A549 (cell line): ENCODE data around the gene SERPINA6.

Source experiments
- CEBPB ChIP-seq, 2 experiments: fragments of >200 bp in 1 of 2; sonication (Bioruptor Twin) in 1 of 2; formaldehyde crosslinking in 1 of 2; IDR thresholded peaks; 2 replicates each; pipeline ENCODE4 v1.6.1; 2012 to 2016
- CHD2 ChIP-seq: fragments of 150-350 bp; IDR thresholded peaks from 2 replicates; pipeline ENCODE4 v1.6.1; 2014; ENCODE audit warnings: low read length; ENCODE audit not compliant: partially characterized antibody
- CTCF ChIP-seq: fragments of >200 bp; sonication (Bioruptor Twin); formaldehyde crosslinking; IDR thresholded peaks from 3 replicates; pipeline ENCODE4 v1.5.1; 2016
- EP300 ChIP-seq, 2 experiments: fragments of >200 bp; sonication (Bioruptor Twin); formaldehyde crosslinking; IDR thresholded peaks; 2 replicates in 1 of 2; 3 replicates in 1 of 2; pipeline ENCODE4 v1.6.1; 2016 to 2017
- HOXB5 ChIP-seq: fragments of 250-450 bp; sonication (Bioruptor Pico); IDR thresholded peaks from 2 replicates; pipeline ENCODE4 v1.5.0; 2020; ENCODE audit warnings: mild to moderate bottlenecking, moderate library complexity
- JUN ChIP-seq, 2 experiments: fragments of >200 bp; sonication (Bioruptor Twin); formaldehyde crosslinking; IDR thresholded peaks; 2 replicates in 1 of 2; 3 replicates in 1 of 2; pipeline ENCODE4 v1.6.1; 2016 to 2017
- MAFK ChIP-seq: fragments of 450-650 bp; IDR thresholded peaks from 2 replicates; pipeline ENCODE4 v1.6.1; 2014; ENCODE audit not compliant: partially characterized antibody
- MYC ChIP-seq: IDR thresholded peaks from 2 replicates; pipeline ENCODE4 v1.6.1; 2012; ENCODE audit warnings: mild to moderate bottlenecking, inconsistent platforms, low read length, improper control_type of control experiment, borderline replicate concordance
- NPAS2 ChIP-seq: fragments of 250-450 bp; sonication (Bioruptor Pico); IDR thresholded peaks from 2 replicates; pipeline ENCODE4 v1.8.0; 2022; ENCODE audit warnings: mild to moderate bottlenecking, moderate library complexity, borderline replicate concordance
- PBX3 ChIP-seq: IDR thresholded peaks from 2 replicates; pipeline ENCODE4 v1.6.1; 2012
- PHF8 ChIP-seq: fragments of 200-600 bp; sonication (generic); IDR thresholded peaks from 2 replicates; pipeline ENCODE4 v1.6.1; 2016; ENCODE audit warnings: low read depth, mild to moderate bottlenecking, antibody characterized with exemption, moderate library complexity, borderline replicate concordance
- RAD21 ChIP-seq, 2 experiments: fragments of >200 bp in 1 of 2; sonication (Bioruptor Twin) in 1 of 2; formaldehyde crosslinking in 1 of 2; IDR thresholded peaks in 1 of 2; conservative IDR thresholded peaks in 1 of 2; 2 replicates in 1 of 2; 3 replicates in 1 of 2; pipeline ENCODE4 v1.6.1; 2012 to 2018; ENCODE audit warnings: inconsistent platforms in 1 of 2
- REST ChIP-seq: fragments of 200-600 bp; sonication (generic); IDR thresholded peaks from 2 replicates; pipeline ENCODE4 v1.6.1; 2016; ENCODE audit warnings: antibody characterized with exemption, mild to moderate bottlenecking, moderate library complexity

DNA sequence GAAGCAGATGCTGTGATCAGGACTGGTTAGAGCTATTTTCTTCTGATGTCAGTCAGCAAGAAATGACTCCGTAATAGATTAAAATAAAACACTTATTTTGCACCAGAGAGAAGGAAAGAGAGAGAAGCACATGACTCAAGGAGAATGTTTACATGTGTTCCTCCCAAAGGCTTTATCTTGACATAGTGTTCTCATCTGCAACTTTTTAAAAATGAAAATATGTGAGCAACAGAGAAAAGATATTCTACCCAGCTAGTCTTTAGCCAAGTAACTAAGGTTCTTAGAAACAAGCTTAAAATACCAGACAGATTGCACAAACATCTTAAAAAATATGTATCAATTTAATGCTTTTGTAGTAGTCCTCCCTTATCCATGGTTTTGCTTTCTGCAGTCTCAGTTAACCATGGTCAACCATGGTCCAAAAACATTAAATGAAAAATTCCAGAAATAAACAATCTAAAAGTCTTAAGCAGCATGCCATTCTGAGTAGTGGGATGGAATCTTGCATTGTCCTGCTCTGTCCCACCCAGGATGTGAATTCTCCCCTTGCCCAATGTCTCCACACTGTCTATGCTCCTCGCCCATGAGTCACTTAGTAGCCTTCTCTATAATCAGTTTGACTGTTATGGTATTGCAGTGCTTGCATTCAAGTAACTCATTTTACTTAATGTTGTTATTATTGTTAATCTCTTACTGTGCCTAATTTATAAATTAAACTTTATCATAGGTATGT, 40.0 kb downstream of the SERPINA6 start:
- TF ChIP-seq JUN (IDR thresholded peaks at IDR 0.05) = no peak
- no peak for TF ChIP-seq REST
- TF ChIP-seq MYC = no peak
- TF ChIP-seq CHD2 = no peak
- TF ChIP-seq CEBPB (IDR thresholded peaks at IDR 0.05) = no peak
- no peak for TF ChIP-seq EP300 (IDR thresholded peaks at IDR 0.05)
- TF ChIP-seq CTCF = no peak
- TF ChIP-seq PHF8 = no peak
- TF ChIP-seq RAD21 (conservative IDR thresholded peaks at IDR 0.05 in 1 of 2, IDR thresholded peaks at IDR 0.05 in 1 of 2) = no peak
- no peak for TF ChIP-seq NPAS2 (CRISPR knock-in tag)
- no peak for TF ChIP-seq MAFK
- no peak for TF ChIP-seq HOXB5 (CRISPR knock-in tag)
- TF ChIP-seq PBX3 = no peak
